ENCODE data around the gene SYTL3.

- TF ChIP-seq, protein P1, sequence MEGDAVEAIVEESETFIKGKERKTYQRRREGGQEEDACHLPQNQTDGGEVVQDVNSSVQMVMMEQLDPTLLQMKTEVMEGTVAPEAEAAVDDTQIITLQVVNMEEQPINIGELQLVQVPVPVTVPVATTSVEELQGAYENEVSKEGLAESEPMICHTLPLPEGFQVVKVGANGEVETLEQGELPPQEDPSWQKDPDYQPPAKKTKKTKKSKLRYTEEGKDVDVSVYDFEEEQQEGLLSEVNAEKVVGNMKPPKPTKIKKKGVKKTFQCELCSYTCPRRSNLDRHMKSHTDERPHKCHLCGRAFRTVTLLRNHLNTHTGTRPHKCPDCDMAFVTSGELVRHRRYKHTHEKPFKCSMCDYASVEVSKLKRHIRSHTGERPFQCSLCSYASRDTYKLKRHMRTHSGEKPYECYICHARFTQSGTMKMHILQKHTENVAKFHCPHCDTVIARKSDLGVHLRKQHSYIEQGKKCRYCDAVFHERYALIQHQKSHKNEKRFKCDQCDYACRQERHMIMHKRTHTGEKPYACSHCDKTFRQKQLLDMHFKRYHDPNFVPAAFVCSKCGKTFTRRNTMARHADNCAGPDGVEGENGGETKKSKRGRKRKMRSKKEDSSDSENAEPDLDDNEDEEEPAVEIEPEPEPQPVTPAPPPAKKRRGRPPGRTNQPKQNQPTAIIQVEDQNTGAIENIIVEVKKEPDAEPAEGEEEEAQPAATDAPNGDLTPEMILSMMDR (IDR thresholded peaks at IDR 0.05; ENCODE audit: low read depth, low read length, poor library complexity, severe bottlenecking), result no peak
- TF ChIP-seq EZH2phosphoT487 (IDR thresholded peaks at IDR 0.05; ENCODE audit: borderline replicate concordance, low read length), result no peak
Observed at GRCh38 chr6:158687506-158687905, 37.7 kb downstream of the SYTL3 start.

All from DOHH2 (cell line).